Nucleus accumbens (tissue), 56 donors: ENCODE results near the gene LAMC2.
A peak's percentile ranks its signal among the peaks of the same experiment; 100 is the strongest.
"Not testable (repeated sequence)": the region's sequence is repeated elsewhere in the genome, so short reads cannot be mapped to it uniquely, and the experiment has no call there.

Experiments
- DNase-seq, 56 donors: peaks; one replicate each; lab custom pipeline; 2025; lab: John Stamatoyannopoulos, UW

Gene LAMC2

DNA sequence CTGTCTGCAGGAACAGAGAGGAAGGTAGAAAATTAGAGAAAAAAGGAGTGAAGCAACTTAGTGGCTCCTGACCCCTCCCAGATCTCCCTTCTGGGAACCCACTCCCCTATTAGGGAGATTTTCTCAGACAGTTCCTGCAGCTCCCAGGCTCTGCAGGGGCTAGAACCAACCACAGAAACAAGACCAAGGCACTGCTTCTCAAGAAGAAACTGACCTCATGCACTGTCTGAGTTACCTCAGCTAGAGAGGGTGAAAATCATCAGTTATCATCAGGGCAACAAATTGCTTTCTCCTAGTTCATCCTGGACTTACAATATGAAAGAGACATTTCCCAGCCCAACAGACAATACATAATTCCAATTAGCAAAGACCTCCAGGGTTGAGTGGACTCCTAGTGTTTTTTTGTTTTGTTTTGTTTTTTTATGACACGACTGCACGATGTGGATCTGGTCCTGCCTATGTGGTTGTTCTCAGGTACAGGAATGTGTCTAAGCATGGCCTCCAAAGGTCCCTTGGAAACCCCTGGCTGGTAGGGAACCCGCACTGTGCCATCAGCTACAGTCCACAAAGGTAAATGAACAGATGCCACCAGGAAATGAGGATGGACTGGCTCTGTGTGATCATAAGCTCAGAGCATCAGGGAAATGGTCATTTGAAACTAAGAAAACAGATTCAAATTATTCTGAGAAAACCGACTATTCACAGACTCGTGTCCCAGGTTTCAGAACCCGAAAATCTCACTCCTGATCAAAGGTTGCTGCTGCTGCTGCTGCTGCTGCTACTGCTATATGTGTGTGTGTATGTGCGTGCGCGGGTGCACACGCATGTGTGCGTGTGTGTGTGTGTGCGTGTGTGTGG is 65.3 kb downstream of the LAMC2 start:
- no peak for DNase-seq

DNA sequence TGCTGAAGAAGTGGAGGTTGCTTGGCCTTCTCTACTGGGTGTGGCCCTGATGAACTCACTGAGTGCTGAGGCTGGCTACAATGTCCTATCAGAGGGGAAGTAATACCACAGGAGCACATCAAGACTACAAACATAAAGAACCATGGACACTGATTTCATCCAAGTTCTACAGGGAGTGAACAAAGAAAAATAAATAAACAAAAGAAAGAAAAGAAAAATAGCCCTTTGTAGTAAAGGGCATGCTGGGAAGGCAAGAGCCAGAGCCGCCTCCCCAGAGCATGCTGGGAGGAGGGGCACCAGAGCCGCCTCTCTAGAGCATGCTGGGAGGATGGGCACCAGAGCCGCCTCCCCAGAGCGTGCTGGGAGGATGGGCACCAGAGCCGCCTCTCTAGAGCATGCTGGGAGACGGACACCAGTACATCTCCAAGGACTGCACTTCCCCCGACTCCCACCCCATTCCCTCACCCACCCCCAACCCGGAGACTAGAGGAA is 65.9 kb downstream of the LAMC2 start:
- no peak for DNase-seq

DNA sequence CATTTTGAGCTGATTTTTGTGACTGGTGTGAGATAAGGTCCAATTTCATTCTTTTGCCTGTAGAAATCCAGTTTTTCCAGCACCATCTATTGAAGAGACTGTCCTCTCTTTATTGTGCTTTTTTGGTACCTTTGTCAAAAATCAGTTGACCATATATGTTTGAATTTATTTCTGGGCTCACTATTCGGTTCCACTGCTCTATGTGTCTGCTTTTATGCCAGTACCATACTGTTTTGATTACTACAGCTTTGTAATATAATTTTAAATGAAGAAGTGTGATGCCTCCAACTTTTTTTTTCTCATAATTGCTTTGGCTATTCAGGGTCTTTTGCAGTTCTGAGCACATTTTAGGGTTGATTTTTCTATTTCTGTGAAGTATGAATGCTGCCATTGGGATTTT is 69.0 kb downstream of the LAMC2 start:
- DNase-seq, result no peak

DNA sequence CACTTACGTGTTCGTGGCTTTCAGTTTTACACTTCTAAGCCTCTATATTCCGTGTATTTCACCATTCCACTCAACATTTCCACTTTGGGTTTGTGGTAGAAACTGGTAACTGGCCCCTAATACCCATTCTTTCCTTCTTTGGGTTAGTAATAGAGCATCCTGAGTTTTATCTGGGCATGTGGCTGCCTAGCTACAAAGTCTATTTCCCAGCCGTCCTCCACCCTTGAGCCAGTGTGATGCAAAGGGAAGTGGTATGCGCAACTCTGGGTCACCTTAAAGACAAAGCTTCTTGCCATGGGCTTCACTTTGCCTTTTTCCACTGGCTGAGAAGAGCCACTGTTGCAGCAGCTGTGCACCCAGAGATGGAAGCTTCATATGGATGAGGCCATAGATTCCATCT is 73.9 kb downstream of the LAMC2 start:
- no peak for DNase-seq

DNA sequence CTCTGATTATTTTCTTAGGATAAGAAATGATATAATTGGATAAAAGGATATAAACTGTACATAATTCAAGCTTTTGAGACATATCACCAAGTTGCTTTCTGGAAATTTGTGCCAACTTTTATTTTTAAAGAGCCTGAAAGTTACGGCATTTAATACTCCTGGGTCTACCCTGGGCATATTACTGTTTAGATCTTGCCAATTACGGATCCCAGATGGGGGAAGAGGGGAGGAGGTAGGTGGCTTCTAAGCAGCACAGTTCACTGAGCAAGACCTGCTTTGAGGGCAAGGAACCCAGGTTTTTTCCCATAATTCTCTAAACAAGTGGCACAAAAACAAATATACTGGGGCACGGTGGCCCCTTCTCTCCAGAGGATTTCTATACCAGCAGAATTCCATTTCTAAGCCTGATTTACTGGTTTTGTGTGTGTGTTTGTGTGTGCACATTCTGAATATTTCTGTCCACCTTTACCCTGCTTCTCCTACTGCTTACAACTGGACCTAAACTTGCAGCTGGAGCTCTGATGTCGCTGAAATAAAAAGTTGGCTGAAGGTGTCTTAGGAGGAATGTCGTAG is 76.7 kb downstream of the LAMC2 start:
- no peak for DNase-seq

DNA sequence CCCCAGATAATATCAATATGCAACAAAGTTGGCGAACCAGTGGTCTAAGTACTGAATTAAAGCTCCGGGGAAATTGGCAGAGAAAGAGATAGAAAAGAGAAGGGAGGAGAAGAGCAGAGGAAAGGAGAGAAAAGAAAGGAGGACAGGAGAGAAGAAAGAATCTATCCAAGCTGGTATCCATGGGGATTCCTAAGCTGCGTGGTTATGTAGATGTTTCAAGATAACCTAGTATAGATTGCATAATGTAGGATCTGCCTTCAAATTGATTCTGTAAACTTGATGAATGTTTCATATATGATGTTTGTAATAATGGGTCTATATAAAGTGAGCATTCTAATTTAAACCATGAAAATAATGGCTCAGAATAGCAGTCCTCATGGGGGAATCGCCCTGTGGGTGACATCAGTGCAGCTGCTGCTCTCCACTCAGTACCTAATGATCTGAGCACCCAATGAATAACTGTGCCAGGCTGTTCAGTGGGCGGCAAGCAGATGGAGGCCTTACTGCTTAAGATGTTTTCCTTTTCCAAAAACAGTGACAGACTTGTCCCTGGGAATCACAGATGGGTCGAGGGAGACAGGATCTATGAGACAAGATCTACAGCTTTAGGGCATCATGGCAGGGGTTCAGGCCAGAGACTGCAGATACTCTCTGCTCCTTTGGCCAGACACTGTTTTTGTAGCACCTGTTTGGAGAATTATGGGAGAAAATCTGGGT is 78.0 kb downstream of the LAMC2 start:
- DNase-seq, result peak in 1 of 56 donors; percentile 3

DNA sequence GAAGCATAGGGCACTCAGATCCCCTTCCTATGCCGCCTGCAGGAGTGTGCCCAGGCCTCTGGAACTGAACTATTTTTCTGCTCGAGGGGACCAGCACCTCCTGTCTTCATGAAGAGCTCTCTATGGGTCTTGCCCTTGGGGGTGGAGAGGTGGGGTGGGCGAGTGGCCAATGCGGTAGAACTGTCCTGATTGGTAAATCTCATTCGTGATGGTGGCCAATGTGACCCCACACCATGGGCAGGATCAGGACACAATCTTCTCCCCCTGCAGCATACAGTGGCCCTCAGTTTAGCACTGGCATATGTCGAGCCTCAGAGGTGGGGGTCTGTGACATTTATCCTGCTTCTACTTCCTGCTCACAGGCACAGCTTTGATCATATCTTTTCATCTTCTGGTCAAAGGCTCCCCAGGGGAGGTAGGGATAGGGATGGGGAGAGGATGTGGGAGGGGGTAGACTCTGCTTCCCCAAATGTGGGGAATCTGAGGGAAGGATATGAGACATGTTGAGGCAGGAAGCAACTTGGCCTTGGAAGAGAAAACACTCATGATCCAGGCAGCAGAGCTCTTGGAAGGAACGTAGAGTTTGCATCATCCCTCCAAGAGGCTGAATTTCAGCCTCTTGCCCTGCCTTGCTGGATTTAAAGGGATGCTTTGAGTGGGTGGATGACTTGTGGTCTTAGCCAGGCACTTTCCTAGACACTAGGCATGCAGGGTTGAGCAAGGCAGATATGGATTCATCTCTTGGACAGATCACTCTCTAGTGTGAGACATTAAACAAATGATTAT is 81.8 kb downstream of the LAMC2 start:
- DNase-seq, result no peak

DNA sequence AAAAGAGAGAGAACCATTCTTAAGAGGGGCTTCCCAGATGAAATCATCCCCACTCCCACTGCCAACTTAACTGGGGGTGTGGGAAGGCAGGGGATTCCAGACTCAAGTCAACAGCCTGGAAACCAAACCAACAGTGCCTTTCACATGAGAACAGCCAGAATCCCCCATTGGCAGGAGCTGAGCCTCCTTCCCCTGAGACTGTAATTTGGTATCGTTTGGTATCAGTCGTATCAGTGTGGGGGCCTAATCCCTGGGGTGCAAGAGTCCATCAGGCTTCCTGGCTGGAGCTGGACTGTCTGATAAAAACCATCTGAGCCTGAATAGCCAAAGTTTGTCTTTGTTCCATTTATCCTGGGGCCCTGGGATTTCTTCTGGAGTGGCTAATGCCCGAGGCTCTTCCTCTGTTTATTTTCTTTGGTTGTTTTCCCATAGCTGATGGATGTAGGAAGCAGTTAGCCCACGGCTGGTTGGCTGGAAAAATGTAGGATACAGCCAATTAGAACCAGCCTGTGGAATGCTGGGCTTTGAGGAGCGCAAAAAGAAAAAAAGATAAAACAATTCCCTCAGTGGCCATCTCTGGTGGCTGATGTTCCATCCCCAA is 84.6 kb downstream of the LAMC2 start:
- DNase-seq, result no peak

DNA sequence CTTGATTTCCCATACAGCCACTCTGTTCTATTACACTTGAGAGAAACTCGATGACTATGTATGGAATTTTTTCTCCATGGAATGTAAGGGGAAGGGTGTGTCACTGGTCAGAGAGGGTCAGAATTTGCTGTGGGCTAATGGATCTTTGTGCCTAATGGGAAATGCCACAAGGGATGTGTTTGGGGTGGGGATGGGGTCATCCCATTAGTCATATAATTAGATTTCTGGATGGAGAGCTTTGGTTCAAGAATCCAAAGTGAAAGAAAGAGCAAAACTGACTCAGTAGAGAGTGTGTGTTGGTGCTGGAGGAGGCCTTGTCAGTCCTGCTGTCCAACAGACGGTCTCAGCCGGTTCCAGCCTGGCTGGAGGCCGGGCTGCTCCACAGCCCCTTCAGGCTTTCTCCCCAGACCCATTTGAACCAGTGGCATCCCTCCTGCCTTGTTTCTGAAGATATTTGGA is 86.4 kb downstream of the LAMC2 start:
- no peak for DNase-seq

DNA sequence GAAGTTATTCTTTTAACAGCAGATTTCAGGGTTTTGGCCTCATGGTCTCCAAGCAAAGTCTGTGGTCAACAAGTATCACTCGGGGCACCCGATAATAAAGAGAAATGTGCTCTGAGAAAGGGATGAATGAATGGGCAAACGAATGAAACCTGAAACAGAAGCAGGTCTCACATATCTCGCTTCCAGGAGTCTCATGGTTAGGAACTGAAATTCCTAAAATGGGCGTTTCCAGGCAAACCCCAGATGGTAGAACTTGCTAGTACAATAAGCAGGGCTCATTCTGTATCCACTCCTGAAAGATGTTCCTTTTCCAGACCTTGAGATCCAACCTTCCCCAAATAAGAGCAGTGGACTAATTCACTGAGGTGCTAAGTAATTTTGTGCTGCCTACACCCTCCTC is 87.2 kb downstream of the LAMC2 start:
- no peak for DNase-seq

DNA sequence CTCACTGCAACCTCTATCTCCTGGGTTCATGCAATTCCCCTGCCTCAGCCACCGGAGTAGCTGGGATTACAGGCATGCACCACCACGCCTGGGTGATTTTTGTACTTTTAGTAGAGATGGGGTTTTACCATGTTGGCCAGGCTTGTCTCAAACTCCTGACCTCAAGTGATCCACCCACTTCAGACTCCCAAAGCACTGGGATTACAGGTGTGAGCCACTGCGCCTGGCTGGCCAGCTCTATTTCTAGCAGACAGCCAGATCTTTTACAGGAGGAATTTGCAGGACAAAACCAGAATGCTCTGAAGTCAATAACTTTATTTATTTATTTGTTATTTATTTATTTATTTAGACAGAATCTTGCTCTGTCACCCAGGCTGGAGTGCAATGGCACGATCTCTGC is 87.9 kb downstream of the LAMC2 start:
- not testable (repeated sequence) for DNase-seq

DNA sequence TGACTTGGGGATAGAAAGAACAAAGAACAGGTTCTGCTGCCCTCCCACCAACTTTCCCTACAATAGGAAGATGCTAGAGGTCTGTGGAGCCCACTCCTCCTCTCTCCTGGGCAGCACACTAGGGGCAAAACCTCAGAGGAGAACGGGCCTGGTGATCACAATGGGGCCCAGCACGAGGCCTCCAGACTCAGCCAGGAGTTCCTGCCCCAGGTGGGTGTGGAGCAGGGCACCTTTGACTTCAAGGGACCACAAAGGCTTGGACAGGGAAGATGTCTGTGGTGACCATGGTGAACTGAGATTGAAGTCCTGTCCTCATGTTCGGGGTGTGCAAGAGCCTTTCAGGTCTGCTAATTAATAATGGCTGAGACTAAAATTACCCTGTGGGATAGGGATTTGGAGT is 88.8 kb downstream of the LAMC2 start:
- no peak for DNase-seq

DNA sequence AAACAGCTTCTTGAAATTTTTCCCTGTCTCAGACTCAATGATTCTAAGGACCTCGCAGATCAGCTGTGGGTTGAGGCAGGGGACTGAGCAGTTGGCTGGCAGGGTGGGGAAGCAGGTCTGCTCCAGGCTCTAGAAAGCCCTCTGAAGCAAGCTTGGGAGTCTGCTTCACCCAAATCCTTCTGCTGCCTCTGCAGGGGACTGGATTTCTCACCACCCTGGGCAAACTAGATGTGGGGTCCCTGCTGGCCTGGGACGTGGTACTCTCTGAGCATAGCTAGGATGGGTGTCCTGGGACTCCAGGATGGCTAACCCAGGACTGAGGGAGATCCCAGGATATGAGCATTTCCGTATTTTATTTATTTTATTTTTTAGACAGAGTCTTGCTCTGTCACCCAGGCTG is 89.3 kb downstream of the LAMC2 start:
- no peak for DNase-seq

DNA sequence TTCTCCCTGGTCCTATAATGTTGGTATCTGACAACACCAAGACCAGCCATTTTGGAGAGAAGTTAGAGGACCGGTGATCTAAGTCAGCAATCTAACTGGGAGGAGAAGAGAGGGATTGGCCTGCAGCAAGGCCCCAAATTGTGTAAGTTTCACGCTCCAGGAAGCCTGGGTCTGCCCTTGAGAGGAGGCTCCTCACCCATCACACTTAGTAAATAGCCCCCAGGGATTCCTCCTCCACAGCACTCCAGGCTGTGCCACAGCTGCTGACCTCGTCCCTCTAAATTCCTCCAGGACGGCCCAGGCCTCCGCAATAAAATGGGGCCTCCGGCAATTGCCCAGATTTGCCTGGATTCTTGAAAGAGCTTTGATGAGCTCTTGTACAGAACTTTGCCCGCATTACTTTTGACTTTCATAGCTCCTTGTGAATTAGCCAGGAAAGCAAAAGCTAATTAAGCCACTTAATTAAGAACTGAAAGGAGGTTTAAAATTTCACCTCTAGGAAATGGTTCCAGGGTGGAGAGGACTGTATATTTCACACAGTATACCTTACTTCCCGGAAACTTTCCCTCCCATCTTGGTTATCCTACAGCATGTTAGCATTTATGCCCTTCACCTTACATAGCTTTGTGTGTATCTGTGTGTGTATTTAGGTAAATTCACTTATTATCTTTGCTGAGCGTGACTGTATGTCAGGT is 90.5 kb downstream of the LAMC2 start:
- no peak for DNase-seq

DNA sequence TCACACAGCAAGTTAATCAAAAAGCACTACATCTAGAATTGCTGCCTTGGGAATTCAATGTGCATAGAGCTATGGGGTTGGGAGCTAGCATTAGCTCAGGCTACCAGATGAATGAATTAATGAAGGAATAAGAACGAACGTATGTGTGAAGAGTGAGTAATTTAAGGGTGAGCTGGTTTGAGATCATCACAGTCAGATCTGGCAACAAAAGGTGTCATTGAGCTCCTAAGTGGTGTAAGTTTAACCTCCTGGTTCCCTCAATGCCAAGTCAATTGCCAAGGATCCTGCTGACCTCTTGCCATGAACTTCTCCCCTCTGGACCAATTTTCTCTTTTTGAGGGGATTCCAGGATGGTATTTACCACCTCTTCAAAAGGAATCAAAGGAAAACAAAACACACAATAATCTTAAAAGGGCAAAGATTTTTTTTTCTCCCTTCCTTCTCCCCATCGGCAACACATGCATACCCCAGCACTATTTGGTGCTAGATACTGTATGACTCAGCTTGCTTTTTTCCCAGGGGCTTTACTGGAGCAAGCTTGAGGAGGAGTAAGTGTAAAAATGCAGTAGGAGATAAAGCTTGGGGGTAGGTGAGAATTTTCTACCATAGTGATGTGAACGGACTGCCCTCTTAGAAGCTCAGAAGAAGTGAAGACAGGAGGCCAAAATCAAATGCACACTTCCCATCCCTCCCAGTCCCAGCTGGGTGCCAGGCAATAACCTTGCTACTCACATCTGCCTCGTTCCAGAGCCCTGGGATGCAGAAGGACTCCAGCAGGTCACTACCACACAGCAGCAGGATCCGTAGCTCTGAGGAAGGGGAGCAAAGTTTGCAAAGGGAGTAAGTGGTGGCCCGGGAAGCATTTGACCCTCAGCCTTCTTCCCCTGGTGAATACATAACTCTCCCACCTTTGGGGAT is 92.0 kb downstream of the LAMC2 start:
- DNase-seq, result no peak

DNA sequence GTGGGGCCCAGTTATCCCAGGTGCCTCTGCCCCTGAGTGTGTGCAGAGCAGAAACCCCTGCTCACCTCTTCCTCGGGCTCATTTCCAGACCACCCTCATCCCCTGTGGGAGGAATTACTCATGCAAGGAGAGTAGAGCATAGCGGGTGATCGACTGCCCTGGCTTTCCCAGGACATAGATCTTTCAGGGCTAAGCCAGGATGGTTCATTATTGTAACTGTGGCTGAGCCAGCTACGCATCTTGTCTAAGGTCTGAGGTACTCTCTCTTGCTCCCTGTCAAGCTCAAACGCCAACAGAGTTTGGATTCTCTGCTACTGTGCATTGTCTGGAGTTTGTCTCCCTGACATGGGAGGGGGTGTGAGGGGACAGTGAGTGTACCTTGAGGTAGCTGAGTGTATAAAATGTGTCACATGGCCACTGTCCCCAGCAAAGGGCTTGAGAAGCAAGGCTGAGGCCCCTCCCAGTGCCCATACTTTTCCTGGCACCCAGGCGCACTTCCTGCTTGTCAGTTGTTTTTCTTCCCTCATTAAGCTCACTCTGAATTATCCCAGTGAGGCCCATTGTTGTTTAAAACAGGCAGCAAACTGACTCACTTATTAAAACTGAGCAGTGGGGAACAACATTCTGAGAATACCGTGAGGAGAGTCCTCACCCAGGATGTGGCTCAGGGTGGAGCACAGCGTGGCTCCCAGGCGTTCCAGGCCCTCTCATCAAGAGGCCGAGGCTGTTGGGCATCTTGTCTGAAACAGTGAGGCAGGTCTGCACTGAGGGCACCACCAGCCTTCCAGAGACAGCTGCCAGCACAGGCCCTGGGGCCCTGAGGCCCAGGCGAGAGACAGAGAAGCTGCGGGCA is 92.9 kb downstream of the LAMC2 start:
- DNase-seq, result no peak

DNA sequence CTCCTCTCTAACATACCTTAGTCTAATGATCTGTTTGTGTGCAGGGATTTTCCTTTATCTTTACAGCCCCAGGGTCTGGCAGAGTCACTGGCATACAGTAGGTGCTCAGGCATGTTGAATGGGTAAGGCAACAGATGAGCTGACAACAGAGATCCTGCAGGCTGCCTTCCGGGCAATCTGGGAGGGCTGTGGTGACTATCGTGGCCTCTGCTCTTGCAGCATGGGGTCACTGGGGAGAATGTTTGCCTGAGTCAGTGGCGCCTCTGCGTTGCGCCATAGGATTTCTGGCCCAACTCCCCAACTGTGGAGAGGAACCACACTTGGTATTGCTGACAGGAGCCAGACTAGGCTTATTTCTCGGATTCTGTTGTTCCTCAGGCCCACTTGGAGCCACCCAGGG is 93.8 kb downstream of the LAMC2 start:
- DNase-seq, result no peak

DNA sequence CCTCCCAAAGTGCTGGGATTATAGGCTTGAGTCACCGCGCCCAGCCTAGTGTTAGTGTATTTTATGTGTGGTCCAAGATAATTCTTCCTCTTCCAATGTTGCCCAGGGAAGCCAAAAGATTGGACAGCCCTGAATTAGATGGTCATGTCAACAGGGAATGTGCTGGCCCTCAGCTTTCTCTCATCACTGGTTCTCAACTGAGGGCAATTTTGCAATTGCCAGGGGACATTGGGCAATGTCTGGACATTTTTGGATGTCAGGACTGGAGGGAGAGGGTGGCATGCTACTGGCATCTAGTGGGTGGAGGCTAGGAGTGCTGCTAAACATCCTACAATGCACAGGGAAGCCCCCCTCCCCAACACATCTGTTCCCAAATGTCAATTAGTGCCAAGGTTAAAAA is 95.0 kb downstream of the LAMC2 start:
- no peak for DNase-seq
